ENCODE measurements around the gene MACROD2. TPM values are rescaled to one million over a fixed set of nuclear protein-coding genes. Genes with fewer than 3 reads are reported as not detected.

MACROD2 gene
- total RNA-seq, 2 donors from 2014 or later: 0.95 to 4.2 TPM

- no peak for ATAC-seq (ENCODE audit: insufficient number of reproducible peaks, low FRiP score, low read depth)
Observed at GRCh38 chr20:14889496-14890255, 894.4 kb downstream of the MACROD2 start.

DNA sequence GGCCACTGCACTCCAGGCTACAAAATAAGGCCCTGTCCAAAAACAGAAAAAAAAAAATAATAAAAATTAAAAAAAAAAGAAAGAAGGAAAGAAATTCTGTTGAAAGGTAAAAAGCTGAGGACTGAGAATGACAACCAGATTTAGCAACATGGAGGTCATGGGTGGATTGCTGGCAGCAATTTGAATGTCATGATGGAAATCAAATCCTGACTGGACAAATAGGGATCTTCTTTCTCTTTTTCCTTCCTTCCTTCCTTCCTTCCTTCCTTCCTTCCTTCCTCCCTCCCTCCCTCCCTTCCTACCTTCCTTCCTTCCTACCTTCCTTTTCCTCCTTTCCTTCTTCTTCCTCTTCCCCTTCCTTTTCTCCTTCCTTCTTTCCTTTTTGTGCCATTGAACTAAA lies 895.4 kb downstream of the MACROD2 start:
- Histone ChIP-seq H3K27ac (no peak overlapping the region), H3K9me3 (no peaks in the 10 kb centered on the region), H3K36me3 (no peaks in the 10 kb centered on the region), H3K4me1 (ENCODE audit: control insufficient read depth in 1 of 2, low read depth in 2 of 2) (no peaks in the 10 kb centered on the region), H3K4me3 (no peak overlapping the region), H3K27me3 (replicated peaks; ENCODE audit: insufficient read depth) (no peaks in the 10 kb centered on the region)
- no peak for DNase-seq (ENCODE audit: low spot score)
- no peak for TF ChIP-seq CTCF (IDR thresholded peaks at IDR 0.05)
- ATAC-seq (ENCODE audit: insufficient number of reproducible peaks, low FRiP score, low read depth): no peak

More at GRCh38 chr20:14889496-14890255, 894.4 kb downstream of the MACROD2 start:
- no peak overlapping the region for H3K27ac ChIP-seq
- H3K4me1 ChIP-seq (ENCODE audit: control insufficient read depth in 1 of 2, low read depth in 2 of 2): no peaks in the 10 kb centered on the region
- H3K27me3 ChIP-seq (replicated peaks; ENCODE audit: insufficient read depth): no peaks in the 10 kb centered on the region
- no peak for TF ChIP-seq CTCF (IDR thresholded peaks at IDR 0.05)
- H3K36me3 ChIP-seq: no peaks in the 10 kb centered on the region
- no peak for DNase-seq (ENCODE audit: low spot score)
- H3K4me3 ChIP-seq: no peak overlapping the region
- H3K9me3 ChIP-seq: no peaks in the 10 kb centered on the region

GRCh38 chr20:14892782-14893181 lies 897.5 kb downstream of the MACROD2 start:
- ATAC-seq (ENCODE audit: insufficient number of reproducible peaks, low FRiP score, low read depth) (no peak), DNase-seq (ENCODE audit: low spot score) (no peak)
- Histone ChIP-seq H3K4me3 (no peak overlapping the region), H3K9me3 (no peaks in the 10 kb centered on the region), H3K4me1 (ENCODE audit: control insufficient read depth in 1 of 2, low read depth in 2 of 2) (no peaks in the 10 kb centered on the region), H3K27me3 (replicated peaks; ENCODE audit: insufficient read depth) (no peaks in the 10 kb centered on the region), H3K36me3 (no peaks in the 10 kb centered on the region), H3K27ac (no peak overlapping the region)
- no peak for TF ChIP-seq CTCF (IDR thresholded peaks at IDR 0.05)

- ATAC-seq (ENCODE audit: insufficient number of reproducible peaks, low FRiP score, low read depth) (no peak), DNase-seq (ENCODE audit: low spot score) (no peak)
- Histone ChIP-seq H3K9me3 (no peaks in the 10 kb centered on the region), H3K4me3 (no peak overlapping the region), H3K27ac (no peak overlapping the region), H3K4me1 (ENCODE audit: control insufficient read depth in 1 of 2, low read depth in 2 of 2) (no peaks in the 10 kb centered on the region), H3K27me3 (replicated peaks; ENCODE audit: insufficient read depth) (no peaks in the 10 kb centered on the region), H3K36me3 (no peaks in the 10 kb centered on the region)
- TF ChIP-seq CTCF (IDR thresholded peaks at IDR 0.05): no peak
Observed at GRCh38 chr20:14896569-14896968, 901.3 kb downstream of the MACROD2 start.

GRCh38 chr20:14897608-14898007 lies 902.3 kb downstream of the MACROD2 start:
- Histone ChIP-seq H3K36me3 (no peaks in the 10 kb centered on the region), H3K9me3 (no peaks in the 10 kb centered on the region), H3K4me3 (no peak overlapping the region), H3K27ac (no peak overlapping the region), H3K4me1 (ENCODE audit: control insufficient read depth in 1 of 2, low read depth in 2 of 2) (no peaks in the 10 kb centered on the region), H3K27me3 (replicated peaks; ENCODE audit: insufficient read depth) (no peaks in the 10 kb centered on the region)
- ATAC-seq (ENCODE audit: insufficient number of reproducible peaks, low FRiP score, low read depth) (no peak), DNase-seq (ENCODE audit: low spot score) (no peak)
- no peak for TF ChIP-seq CTCF (IDR thresholded peaks at IDR 0.05)
